Fibroblast of upper back skin (primary cell): Measurements from ENCODE around the gene OVOL3.

Source experiments
- DNase-seq: peaks from one replicate; pipeline ENCODE4 v3.0.0-alpha.2; 2013

OVOL3 gene

DNA sequence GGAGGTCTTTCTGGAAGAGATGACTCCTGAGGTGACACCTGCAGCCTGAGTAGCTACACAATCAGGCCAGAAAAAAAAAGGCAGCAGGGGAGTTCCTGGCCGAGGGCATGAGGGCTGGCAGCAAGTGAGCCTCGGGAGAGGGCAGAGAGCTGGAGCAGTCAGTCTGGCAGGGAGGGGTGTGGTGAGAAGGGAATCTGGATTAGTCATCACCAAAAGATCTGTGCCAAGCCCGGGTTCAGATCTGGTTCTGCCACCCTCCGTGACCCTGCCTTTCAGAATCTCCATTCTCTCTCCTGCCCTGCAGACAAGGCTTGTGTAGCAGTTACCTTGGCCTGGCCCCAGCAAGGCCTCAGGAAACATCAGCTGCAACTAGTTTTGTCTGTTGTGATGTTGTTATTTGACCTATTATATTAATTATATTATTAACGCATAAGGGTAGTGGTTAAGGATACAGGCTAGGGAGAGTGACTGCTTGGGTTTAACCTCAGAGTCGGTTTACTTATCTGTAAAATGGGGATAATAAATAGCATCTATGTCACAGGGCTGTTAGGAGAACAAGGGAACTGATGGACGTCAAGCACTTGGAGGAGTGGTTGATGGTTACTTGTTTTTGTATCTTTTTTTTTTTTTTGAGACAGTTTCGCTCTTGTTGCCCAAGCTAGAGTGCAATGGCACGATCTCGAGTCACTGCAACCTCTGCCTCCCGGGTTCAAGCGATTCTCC lies 26.2 kb downstream of the OVOL3 start:
- DNase-seq, result no peak

DNA sequence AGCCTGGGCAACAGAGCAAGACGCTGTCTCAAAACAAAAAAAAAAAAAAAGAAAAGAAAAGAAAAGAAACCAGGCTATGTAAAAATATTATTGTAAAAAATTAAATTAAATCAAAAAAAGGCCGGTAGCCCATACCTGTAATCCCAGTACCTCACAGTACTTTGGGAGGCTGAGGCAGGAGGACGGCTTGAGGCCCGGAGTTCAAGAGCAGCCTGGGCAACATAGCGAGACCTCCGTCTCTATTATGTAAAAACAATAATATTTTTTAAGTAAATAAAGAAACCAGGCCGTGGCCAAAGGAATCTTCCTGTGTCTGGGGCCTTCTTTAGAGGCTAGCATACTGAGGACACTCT lies 28.2 kb downstream of the OVOL3 start:
- no peak for DNase-seq

DNA sequence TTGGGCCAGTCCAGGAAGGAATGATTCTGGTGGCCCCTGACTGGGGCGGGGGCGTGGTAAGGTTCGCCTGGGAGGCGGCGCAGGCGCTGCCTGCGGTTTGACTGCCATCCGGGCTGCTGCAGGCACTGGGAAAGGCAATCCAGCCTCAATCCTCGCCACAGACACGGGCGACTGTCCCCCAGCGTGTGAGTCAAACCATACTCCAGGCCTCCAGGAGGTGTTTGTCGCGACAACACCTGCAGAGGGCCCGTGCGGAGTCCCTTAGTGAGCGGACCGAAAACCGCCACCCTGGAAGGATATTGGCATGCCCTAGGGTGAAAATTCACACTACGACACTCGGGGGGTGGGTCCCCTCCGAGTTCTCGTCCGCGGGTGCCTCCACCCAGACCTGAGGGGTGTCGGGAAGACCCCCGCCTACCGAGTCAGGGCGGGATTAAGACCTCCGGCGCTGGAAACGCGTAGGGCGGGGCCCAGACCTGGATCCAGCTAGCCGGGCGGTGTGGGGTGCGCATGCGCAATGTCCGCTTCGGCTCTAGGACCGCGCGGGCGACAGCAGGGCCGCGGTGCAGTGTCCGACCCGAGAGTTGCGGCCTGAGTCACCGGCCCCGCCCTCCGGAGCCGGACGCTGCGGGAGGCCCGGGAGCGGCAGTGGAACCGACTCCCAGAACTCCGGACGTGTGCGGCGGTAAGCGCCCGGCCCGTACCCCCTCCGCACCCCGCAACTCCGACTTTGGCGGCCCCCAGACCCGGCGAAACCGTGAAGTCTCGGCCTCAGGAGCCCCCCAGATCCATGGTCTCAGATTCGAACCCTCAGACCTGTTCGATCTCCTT lies 28.7 kb downstream of the OVOL3 start, which contains the start of gene CAPNS1:
Gene CAPNS1 (plus strand): TSS at position 594 of the 831 bp plus-strand sequence. CDS start 946 bp downstream, outside the sequence.
- peak; percentile 95 for DNase-seq

DNA sequence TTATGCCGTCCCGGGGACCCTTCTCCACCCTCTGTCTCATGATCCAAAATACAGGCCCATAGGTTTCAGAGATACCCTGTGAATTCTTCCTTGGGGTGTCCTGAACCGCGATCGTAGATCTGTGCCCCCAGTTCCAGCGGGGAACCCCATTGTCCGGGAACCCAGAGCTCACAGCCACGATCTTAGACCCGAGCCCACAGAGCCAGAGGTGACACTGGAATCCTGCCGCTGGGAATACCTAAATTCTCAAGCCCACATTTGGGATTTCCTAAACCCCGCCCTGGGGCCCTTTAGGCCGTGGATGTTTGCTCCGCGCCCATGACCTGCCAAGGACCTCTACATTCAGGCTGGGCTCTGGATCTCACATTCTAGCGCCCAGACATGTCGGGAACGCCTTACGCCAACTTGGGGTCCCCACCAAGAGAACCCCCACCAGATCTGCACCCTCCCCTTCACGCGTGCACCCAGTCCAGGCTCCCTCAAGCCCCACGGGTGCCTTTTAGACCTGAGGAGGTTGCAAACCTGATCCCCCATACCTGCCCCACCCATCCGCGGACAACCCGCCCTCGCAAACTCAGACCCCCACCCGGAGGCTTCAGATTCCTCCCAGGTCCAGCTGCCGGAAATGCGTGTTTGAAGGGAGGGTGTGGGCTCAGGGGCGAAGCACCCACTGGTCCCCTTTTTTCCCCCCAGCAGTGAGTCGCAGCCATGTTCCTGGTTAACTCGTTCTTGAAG lies 29.5 kb downstream of the OVOL3 start:
- peak; percentile 70 for DNase-seq

DNA sequence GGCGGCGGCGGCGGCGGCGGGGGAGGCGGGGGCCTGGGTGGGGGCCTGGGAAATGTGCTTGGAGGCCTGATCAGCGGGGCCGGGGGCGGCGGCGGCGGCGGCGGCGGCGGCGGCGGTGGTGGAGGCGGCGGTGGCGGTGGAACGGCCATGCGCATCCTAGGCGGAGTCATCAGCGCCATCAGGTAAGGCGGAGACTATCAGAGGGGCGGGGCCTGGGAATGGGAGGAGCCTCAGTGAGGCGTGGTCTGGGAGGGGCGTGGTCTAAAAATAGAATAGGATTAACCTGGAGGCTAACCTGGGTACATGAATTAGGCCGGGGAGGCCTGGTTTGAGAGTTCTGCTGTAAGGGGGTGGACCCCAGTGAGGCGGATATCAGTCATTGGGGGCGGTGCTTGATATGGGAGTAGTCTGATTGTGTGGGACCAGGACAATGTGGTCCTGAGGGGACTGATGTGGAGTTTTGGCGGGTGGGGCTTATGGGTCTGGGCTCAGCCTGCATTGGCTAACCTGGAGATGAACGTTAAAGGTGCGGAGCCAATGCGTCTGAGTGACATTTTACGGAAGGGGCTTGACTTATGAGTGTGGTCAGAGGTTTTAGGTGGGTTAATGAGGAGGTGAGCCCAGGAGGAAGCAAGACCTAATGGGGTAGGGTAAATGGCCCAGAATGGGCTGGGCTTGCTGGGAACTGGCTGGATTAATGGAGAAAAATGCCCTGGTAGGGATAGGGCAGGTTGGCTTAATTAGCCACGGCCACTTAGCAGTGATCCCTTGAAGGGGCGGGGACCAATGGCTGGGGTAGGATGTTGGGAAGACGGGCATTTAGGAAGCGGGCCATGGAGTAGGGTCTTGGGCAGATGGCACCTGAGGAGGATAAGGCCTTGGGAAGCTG lies 30.3 kb downstream of the OVOL3 start:
- DNase-seq, result peak; percentile 83

DNA sequence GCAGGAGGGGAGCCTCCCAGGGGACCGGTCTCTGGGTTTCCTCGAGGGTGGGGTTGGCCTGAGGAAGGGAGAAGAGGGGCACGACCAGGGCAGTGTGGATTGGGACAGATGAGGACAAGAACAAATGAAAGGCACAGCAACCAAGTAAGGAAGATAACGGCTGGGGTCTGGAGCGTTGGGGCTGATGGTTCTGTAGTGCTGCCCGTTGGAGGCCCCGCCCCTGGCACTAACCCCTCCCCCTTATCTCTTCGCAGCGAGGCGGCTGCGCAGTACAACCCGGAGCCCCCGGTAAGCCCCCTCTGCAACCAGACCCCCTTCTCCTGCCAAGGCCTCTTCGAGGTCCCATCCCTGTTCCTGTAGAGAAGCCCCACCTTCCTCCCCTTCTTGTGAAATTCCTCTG lies 31.1 kb downstream of the OVOL3 start:
- DNase-seq, result no peak

DNA sequence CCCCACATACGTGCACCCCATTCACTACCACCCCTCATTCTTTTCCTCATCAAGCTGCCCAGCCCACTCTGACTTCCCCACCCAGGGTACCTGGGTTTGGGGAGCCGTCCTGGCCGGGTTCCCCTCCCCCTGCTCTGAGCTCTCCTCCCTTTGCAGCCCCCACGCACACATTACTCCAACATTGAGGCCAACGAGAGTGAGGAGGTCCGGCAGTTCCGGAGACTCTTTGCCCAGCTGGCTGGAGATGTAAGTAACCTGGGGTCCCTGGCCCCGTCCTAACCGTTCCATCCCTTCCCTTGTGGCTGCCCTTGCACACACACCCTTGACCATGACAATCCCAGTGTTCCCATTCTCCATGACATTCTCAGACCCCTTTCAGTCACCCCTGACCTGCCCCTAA lies 31.6 kb downstream of the OVOL3 start:
- DNase-seq, result no peak

DNA sequence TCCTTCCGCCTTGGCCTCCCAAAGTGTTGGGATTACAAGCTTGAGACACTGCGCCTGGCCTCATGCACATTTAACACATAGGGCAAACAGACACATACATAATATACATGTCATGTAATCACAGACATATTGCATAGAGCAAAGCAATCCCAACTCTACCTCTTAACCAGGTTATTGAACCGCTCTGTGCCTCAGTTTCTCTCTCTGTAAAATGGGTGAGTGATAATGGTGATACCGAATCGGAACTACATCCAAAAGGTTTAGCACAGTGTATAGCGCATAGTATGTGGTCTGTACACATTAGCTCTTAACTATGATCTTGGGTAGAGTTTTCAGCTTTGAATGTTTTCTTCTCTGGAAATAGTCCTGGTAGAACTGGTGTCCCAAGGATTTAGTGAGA lies 33.7 kb downstream of the OVOL3 start:
- DNase-seq, result no peak

DNA sequence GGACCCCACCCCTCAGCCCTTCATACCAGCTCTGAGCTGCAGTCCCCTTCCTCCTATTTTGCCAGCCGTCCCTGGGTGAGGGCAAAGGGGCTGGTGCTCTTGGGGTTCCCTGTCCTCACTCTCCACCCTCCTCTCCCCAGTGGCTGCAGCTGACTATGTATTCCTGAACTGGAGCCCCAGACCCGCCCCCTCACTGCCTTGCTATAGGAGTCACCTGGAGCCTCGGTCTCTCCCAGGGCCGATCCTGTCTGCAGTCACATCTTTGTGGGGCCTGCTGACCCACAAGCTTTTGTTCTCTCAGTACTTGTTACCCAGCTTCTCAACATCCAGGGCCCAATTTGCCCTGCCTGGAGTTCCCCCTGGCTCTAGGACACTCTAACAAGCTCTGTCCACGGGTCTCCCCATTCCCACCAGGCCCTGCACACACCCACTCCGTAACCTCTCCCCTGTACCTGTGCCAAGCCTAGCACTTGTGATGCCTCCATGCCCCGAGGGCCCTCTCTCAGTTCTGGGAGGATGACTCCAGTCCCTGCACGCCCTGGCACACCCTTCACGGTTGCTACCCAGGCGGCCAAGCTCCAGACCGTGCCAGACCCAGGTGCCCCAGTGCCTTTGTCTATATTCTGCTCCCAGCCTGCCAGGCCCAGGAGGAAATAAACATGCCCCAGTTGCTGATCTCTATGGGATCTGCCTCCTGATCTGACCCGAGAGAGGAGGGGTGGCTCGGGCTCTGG lies 38.9 kb downstream of the OVOL3 start:
- no peak for DNase-seq

DNA sequence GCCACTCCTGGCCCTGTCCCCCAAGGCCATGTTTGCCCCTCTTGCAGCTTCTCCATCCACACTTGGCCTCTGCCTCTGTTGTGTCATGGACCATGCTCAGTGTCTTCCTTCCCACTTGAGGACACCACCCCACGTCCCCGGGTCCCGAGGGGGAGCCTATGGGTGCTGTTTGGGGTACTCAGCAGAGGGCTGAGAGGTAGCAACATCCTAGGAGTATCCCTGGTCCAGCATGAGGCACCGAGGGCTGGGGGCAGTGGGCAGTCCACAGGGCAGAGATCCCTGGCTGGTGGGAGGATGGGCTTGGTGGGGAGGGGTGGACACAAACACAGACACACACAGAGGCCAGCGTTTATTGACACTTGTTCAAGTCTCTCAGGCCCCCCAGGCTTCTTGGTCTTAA lies 39.6 kb downstream of the OVOL3 start:
- no peak for DNase-seq

DNA sequence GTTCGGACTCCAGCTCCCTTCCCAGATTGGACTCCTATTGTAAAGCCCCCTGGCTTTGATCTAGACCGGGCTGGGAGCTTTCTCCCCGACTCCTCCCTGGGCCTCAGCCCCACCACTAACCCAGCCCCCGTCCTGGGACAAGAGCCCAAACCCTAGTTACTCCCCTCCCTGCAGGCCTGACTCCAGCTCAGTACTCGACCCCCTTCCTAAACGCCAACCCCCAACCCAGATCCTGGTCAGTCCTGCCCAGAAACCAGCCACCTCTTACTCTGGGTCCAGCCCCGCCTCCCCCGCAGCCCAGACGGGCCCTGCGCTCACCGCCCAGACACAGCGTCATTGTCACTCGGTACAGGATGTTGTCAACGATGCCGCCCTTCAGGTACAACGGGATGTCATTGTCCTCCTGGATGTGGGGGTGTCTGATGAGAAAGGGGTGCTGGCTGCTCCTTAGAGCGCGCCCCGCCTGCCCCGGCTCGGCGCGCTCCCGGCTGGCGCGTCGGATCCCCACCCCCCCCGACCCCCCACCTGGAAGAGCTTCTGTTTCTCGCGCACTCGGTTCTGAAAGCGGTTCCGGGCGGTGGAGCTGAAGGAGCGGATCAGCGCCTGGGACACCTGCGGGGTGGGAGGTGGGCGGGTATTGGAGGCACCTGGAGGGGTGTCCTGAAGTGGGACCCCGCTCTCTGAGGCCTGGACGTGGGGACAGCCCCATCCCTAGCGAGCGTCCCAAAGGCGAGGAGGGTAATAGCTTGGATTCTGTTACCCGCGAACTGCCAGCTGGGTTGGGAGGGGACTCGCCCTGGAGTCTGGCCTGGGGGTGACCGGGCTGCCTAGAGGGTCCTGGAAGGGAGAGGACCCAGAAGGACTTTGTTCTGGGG lies 40.4 kb downstream of the OVOL3 start:
- no peak for DNase-seq

DNA sequence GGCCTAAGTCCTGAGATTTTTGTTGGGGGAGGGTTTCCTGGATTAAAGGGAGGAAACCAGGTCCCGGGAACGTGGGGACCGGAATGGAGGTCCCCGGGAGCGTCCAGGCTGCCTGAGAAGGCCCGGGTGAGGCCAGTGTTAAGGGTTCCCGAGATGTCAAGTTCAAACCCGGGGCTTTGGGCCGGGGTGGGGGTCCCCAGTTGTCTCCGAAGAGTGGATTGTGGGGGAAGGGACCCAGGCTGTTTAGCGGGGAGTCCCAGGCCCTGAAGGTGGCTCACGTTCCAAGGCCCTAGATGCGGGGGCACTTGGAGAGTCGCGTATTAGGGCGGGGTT lies 41.0 kb downstream of the OVOL3 start:
- DNase-seq, result no peak

DNA sequence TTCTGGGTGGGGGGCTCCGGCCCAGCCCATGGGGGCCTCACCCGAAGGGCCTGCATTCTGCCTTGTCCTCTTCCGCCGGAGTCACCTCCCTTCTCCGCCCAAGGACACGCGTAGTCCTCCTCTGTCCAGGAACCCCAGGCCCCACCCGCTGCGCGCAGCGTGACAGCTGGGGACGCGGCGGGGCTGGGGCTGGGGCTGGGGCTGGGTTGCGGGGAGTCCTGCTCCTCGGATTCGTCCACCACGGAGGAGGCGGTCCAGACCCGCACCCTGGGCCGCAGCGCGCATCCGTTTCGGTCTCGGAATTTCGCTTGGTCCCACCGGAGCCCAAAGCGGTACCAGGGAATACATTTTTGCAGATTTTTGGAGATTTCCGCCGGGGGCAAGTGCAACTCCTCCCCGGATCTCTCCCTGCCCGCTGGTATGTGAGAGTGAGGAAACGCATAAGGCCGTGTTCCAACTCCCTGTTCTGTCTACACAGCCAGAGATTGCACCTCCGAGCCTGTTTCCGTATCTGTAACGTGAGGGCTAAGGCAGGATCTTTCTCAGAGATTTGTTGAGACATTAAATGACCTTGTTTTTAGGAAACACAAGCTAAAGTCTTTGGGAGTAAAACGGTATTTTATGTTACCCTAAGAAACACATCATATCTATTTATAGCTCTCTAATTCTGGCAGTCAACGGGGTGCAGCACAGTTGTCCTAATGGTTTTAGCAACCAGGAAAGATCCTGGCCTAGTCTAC lies 41.6 kb downstream of the OVOL3 start, which contains the start of gene COX7A1:
Gene COX7A1 (minus strand): TSS at position 96 of the 740 bp plus-strand sequence. CDS start 40 bp downstream, at position 56.
- DNase-seq, result no peak

DNA sequence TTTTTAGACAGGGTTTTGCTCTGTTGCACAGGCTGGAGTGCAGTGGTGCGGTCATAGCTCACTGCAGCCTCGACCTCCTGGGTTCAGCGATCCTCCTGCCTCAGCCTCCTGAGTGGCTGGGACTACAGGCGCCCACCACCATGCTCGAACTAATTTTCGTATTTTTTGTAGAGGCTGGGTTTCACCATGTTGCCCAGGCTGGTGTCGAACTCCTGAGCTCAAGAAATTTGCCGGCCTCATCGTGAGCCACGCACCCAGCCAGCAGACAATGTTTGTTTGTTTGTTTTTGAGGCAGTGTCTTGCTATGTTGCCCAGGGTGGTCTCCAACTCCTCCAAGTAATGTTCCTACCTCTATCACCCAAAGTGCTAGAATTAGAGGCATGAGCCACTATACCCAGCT lies 42.2 kb downstream of the OVOL3 start:
- DNase-seq, result no peak

DNA sequence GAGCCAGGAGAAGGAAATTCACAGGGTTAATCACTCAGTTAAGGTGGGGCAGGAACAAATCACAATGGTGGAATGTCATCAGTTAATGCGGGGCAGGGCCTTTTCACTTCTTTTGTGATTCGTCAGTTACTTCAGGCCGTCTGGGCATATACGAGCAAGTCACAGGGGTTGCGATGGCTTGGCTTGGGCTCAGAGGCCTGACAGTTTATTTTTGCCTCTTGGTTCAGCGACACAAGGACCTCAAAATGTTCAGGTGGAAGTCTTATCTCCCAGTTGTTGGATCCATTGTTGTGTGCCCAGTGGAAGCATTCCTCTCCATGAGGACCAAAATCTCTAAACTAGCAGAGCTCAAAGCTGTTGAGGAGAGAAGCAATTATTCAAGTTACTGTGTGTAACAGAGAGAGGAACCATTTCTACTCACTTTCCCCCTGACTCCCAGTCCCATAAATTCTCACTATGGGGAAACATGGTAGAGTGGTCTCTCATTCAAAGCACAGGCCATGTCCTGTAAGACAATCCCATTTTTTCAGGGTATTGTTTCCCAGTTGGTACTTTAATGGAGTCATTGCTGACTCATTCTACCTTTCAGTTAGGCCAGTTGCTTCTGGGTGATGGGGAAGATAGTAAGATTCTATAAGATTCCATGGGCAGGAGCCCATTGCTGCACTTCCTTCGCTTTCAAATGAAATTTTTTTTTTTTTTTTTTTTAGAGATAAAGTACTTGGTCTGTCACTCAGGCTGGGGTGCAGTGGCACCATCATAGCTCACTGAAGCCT lies 50.1 kb downstream of the OVOL3 start:
- DNase-seq, result no peak
